Measurements from ENCODE around the gene PID1.

DNA sequence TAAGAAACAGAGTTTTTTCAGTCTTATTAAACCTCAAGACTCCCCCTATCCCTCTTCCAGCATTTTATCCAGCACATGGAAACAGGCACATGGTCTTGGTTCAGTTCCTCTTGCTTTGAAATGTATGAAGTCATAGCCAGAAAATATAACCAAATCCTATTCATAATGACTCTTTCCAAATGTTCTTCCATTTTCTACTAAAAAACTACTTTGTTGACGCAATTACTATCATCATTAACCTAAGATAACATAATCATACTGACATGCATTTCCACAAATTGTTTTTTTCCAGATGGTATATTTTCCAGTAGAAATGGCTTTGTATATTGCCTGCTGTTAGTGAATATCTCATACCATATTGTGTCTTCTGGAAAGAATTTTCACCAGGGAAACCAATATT, 261.3 kb downstream of the PID1 start:
- TF ChIP-seq, protein P1, sequence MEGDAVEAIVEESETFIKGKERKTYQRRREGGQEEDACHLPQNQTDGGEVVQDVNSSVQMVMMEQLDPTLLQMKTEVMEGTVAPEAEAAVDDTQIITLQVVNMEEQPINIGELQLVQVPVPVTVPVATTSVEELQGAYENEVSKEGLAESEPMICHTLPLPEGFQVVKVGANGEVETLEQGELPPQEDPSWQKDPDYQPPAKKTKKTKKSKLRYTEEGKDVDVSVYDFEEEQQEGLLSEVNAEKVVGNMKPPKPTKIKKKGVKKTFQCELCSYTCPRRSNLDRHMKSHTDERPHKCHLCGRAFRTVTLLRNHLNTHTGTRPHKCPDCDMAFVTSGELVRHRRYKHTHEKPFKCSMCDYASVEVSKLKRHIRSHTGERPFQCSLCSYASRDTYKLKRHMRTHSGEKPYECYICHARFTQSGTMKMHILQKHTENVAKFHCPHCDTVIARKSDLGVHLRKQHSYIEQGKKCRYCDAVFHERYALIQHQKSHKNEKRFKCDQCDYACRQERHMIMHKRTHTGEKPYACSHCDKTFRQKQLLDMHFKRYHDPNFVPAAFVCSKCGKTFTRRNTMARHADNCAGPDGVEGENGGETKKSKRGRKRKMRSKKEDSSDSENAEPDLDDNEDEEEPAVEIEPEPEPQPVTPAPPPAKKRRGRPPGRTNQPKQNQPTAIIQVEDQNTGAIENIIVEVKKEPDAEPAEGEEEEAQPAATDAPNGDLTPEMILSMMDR (IDR thresholded peaks at IDR 0.05), result no peak
- TF ChIP-seq POLR2A (IDR thresholded peaks at IDR 0.05), result no peak
